ENCODE measurements around the gene RAB4A. TPM values are rescaled to one million over a fixed set of nuclear protein-coding genes. Genes with fewer than 3 reads are reported as not detected.
A peak's percentile ranks its signal among the peaks of the same experiment; 100 is the strongest.
"Not testable (repeated sequence)": the region's sequence is repeated elsewhere in the genome, so short reads cannot be mapped to it uniquely, and the experiment has no call there.

RAB4A gene
- total and polyA plus RNA-seq, 8 donors: 34.8 to 64.0 (median 56.0) TPM

DNA sequence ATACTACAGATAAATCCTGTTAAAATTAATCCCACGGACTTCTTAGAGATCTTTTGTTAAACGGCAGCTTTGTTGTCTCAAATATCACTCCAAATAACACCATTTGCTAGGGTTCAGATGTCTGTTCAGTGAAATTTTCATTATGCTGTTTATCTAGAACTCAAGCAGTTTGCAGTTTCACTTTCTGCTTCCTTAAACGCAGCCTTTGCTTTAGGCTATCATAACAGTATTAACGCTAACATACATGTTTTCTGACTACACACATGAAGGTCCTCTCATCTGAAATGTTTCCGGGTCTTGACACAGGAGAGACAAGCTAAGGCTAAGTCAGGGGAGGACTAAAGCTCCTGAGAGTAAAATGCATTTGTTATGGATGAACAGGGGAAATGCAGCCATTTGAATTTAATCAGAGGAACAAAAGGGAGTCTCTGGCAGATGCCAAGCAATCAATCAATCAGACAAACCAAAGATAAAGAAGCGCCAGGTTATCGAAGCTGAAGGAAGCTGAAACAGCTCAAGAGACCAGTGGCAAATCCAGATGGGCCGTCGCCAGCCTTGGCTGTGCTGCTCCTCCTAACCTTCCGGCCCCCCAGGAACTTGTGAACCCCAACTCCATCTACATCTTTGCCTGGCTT, 55.1 kb downstream of the RAB4A start:
- intact Hi-C loops (cut with DNase I): no loop called here
- ATAC-seq: peak; percentile 40

DNA sequence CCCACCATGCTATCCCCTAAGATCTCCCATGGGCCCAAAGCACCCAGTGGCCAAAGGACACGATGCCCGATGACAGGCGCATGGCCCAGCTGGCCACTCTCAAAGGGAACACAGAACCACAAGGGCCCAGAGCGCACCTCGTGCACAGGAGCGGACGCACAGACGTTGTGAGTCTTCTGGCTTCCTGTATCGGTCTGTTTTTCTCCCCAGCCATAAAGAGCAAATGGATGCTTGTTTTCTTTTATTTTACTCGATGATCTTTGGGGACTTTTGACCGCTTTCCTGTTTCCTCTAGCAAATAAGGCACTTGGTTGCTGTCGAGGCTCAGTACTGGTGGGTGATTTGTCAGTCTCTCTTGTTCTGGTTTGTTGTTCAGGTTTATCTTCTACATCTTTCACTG, 55.7 kb downstream of the RAB4A start:
- Histone ChIP-seq H3K4me3 (no peak overlapping the region), H3K36me3 (peaks cover 0 to 28% of the 10 kb centered on the region in 2 donors), H3K4me1 (peaks cover 0 to 15% of the 10 kb centered on the region in 2 donors), H3K27ac (no peak overlapping the region), H3K27me3 (no peaks in the 10 kb centered on the region), H3K9me3 (no peaks in the 10 kb centered on the region)
- intact Hi-C loops (cut with DNase I): no loop called here
- ATAC-seq (no peak), DNase-seq (no peak)
- TF ChIP-seq, protein P1, sequence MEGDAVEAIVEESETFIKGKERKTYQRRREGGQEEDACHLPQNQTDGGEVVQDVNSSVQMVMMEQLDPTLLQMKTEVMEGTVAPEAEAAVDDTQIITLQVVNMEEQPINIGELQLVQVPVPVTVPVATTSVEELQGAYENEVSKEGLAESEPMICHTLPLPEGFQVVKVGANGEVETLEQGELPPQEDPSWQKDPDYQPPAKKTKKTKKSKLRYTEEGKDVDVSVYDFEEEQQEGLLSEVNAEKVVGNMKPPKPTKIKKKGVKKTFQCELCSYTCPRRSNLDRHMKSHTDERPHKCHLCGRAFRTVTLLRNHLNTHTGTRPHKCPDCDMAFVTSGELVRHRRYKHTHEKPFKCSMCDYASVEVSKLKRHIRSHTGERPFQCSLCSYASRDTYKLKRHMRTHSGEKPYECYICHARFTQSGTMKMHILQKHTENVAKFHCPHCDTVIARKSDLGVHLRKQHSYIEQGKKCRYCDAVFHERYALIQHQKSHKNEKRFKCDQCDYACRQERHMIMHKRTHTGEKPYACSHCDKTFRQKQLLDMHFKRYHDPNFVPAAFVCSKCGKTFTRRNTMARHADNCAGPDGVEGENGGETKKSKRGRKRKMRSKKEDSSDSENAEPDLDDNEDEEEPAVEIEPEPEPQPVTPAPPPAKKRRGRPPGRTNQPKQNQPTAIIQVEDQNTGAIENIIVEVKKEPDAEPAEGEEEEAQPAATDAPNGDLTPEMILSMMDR (IDR thresholded peaks at IDR 0.05): no peak

More for the DNA sequence above, 55.1 kb downstream of the RAB4A start:
- H3K9me3 ChIP-seq: no peaks in the 10 kb centered on the region
- TF ChIP-seq, protein P1 (IDR thresholded peaks at IDR 0.05): no peak
- H3K4me1 ChIP-seq: peaks cover 0 to 15% of the 10 kb centered on the region in 2 donors
- H3K36me3 ChIP-seq: peaks cover 0 to 28% of the 10 kb centered on the region in 2 donors
- H3K4me3 ChIP-seq: no peak overlapping the region
- peak in 2 of 4 donors; percentile 54 to 65 for DNase-seq
- peak overlapping the region; percentile 46 to 63 for H3K27ac ChIP-seq
- H3K27me3 ChIP-seq: no peaks in the 10 kb centered on the region

DNA sequence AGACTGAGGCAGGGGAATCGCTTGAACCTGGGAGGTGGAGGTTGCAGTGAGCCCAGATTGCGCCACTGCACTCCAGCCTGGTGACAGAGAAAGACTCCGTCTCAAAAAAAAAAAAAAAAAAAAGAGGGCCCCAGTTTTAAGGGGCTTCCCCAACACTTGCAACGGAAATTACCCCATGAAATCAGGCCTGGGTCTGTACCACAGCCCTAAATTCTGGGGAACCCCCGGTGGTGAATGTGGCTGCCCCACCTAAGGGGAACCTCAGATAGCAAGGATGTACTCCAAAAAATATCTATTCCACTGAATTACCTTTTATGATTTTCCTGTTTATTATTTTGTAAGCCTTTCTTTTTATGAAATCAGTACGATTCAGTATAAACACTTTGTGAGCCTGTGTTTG, 56.9 kb downstream of the RAB4A start:
- intact Hi-C loops (cut with DNase I); H3K27me3 ChIP-seq; H3K27ac ChIP-seq; ATAC-seq; DNase-seq; H3K4me3 ChIP-seq; H3K9me3 ChIP-seq: not testable (repeated sequence)
- Histone ChIP-seq H3K36me3 (peaks cover 0 to 26% of the 10 kb centered on the region in 2 donors), H3K4me1 (peaks cover 0 to 15% of the 10 kb centered on the region in 2 donors)

DNA sequence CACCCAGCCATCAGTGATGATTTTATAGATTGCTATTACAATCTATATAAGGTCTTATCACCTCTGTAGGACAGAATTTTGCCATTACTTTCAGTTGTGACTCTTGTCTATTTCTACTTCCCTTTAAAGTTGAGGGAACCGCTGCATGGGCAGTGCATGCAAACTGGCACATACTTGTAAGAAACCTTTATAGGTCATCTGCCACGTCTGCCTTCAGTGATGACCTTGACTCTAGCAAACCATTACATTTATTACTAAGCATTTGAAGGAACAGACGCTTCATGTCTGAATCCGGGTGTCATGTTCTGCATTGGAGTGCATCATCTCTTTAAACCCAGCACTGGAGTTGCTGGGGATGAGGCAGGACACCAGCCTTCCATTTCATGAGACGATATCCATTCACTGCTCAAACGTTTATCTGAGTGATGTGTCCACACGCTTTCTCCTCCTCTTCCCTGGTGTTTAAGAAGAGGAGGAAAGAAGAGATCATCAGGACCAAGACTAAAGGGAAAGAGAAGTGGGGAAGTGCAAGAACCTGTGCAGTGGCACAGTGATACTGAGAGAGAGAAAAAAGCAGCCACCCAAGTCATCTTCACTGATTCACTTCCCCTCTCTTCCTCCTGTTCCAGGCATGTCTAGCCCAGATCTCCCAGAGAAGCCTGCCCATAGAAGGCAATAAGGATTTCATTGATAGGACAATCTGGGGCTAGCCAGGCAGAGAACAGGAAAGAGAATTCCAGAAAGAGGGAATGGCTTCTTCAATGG, 57.9 kb downstream of the RAB4A start:
- intact Hi-C loops (cut with DNase I): no loop called here
- peaks cover 0 to 15% of the 10 kb centered on the region in 2 donors for H3K4me1 ChIP-seq
- DNase-seq: no peak
- ATAC-seq: no peak
- no peaks in the 10 kb centered on the region for H3K27me3 ChIP-seq
- H3K9me3 ChIP-seq: peaks cover 0 to under 1% of the 10 kb centered on the region in 2 donors
- H3K4me3 ChIP-seq: no peak overlapping the region
- TF ChIP-seq, protein P1 (IDR thresholded peaks at IDR 0.05): no peak
- no peak overlapping the region for H3K27ac ChIP-seq
- H3K36me3 ChIP-seq: peaks cover 0 to 16% of the 10 kb centered on the region in 2 donors

DNA sequence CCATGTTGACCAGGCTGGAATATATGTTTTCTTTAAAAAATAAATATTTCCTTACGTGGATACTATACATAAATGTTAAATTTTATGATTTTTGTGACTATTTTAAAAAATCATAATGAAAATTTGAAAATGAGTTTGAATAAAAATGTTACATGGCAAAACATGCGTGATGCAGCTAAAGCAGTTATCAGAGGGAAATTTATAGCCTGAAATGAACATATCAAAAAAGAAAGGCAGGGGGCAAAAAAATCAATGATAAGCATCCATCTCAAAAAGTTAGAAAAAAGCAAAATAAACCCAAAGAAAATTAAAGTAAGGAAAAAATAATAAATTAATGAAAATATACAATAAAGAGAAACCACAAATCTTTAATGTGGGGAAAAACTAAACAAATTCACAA, 63.4 kb downstream of the RAB4A start:
- H3K4me3 ChIP-seq: no peak overlapping the region
- H3K9me3 ChIP-seq: peaks cover 0 to 6% of the 10 kb centered on the region in 2 donors
- no peaks in the 10 kb centered on the region for H3K4me1 ChIP-seq
- H3K27ac ChIP-seq: no peak overlapping the region
- TF ChIP-seq, protein P1 (IDR thresholded peaks at IDR 0.05): no peak
- DNase-seq (no peak), ATAC-seq (no peak)
- no peaks in the 10 kb centered on the region for H3K27me3 ChIP-seq
- H3K36me3 ChIP-seq: peaks cover 0 to 6% of the 10 kb centered on the region in 2 donors
- intact Hi-C loops (cut with DNase I): no loop called here

Data from left lung (tissue), 10 donors.